Erythroblast (primary cell): ENCODE results near the gene WDR82.

Experiments
- DNase-seq, 2 experiments: peaks; one replicate each; lab custom pipeline; 2025; lab: John Stamatoyannopoulos, UW
- GATA1 ChIP-seq: IDR thresholded peaks from 2 replicates; pipeline ENCODE4 v1.6.1; 2011; ENCODE audit warnings: low read depth, mild to moderate bottlenecking, control low read depth, low read length, moderate library complexity
- POLR2A ChIP-seq: IDR thresholded peaks from 2 replicates; pipeline ENCODE4 v1.6.1; 2011; ENCODE audit warnings: mild to moderate bottlenecking, low read length

The WDR82 gene

GRCh38 chr3:52278510-52279069 lies at the start of gene WDR82:
Gene WDR82, minus strand, starts transcription at chr3:52278649. Its CDS starts 288 bp downstream, at chr3:52278361.
- TF ChIP-seq POLR2A: peak; percentile 71
- no peak for TF ChIP-seq GATA1
- DNase-seq: peak; percentile 96 to 99

- TF ChIP-seq POLR2A: no peak
- no peak for TF ChIP-seq GATA1
- no peak for DNase-seq
These were observed 49.2 kb upstream of the WDR82 start for GRCh38 chr3:52327486-52328290.

- no peak for TF ChIP-seq GATA1
- no peak for TF ChIP-seq POLR2A
- DNase-seq: no peak
These were observed 48.5 kb upstream of the WDR82 start for GRCh38 chr3:52326976-52327375.

- DNase-seq: no peak
- TF ChIP-seq POLR2A: no peak
- no peak for TF ChIP-seq GATA1
These were observed 47.2 kb upstream of the WDR82 start for GRCh38 chr3:52325686-52326085.

- DNase-seq: no peak
- TF ChIP-seq GATA1: no peak
These were observed 46.2 kb upstream of the WDR82 start for GRCh38 chr3:52324676-52325075.

GRCh38 chr3:52323526-52324295 lies 45.3 kb upstream of the WDR82 start:
- TF ChIP-seq GATA1 (no peak), POLR2A (no peak)
- DNase-seq: no peak

- TF ChIP-seq GATA1: no peak
- no peak for TF ChIP-seq POLR2A
- DNase-seq: no peak
These were observed 44.0 kb upstream of the WDR82 start for GRCh38 chr3:52322466-52322865.

- TF ChIP-seq POLR2A (no peak), GATA1 (no peak)
- no peak for DNase-seq
These were observed 43.0 kb upstream of the WDR82 start for GRCh38 chr3:52321481-52321880.

GRCh38 chr3:52319921-52320595 lies 41.6 kb upstream of the WDR82 start:
- TF ChIP-seq POLR2A (no peak), GATA1 (no peak)
- no peak for DNase-seq

GRCh38 chr3:52318186-52318816 lies 39.9 kb upstream of the WDR82 start:
- no peak for DNase-seq
- no peak for TF ChIP-seq POLR2A
- no peak for TF ChIP-seq GATA1

- peak; percentile 46 to 69 for DNase-seq
- TF ChIP-seq POLR2A (no peak), GATA1 (no peak)
These were observed 39.0 kb upstream of the WDR82 start for GRCh38 chr3:52317208-52318000.

GRCh38 chr3:52315977-52316764 lies 37.7 kb upstream of the WDR82 start, which contains the start of gene DNAH1:
Gene DNAH1, plus strand, starts transcription at chr3:52316319. Its CDS starts 6,124 bp downstream, at chr3:52322443.
- no peak for DNase-seq
- TF ChIP-seq GATA1: no peak
